ENCODE data around the gene PLEKHA8. TPM values are rescaled to one million over a fixed set of nuclear protein-coding genes. Genes with fewer than 3 reads are reported as not detected.

The PLEKHA8 gene
- total and polyA plus RNA-seq, 11 donors = 1.5 to 6.8 (median 4.1) TPM

GRCh38 chr7:30136743-30137485 lies 108.7 kb downstream of the PLEKHA8 start:
- intact Hi-C loops (cut with DNase I) = no loop called here
- ATAC-seq = no peak
- H3K27me3 ChIP-seq = no peaks in the 10 kb centered on the region
- no peak for DNase-seq
- peak overlapping the region in 11 of 12 donors; percentile 70 to 99 (median 96) for H3K4me3 ChIP-seq
- H3K4me1 ChIP-seq = peaks cover 0 to 46% (median 8%) of the 10 kb centered on the region in 12 donors
- H3K27ac ChIP-seq = peak overlapping the region in 3 of 12 donors; percentile 88 to 96 (median 92)
- H3K36me3 ChIP-seq = no peaks in the 10 kb centered on the region
- TF ChIP-seq CTCF (IDR thresholded peaks at IDR 0.05) (no peak), POLR2A (IDR thresholded peaks at IDR 0.05) (no peak)
- 83 to 87% (median 86%) methylated on average over 7 of the region's 7 CpGs for WGBS, 4 donors
- no peaks in the 10 kb centered on the region for H3K9me3 ChIP-seq

GRCh38 chr7:30139836-30140384 lies 111.7 kb downstream of the PLEKHA8 start:
- 62 to 81% (median 68%) methylated on average over 4 of the region's 4 CpGs for WGBS, 4 donors
- Histone ChIP-seq H3K27me3 (no peaks in the 10 kb centered on the region), H3K4me3 (no peak overlapping the region), H3K9me3 (no peaks in the 10 kb centered on the region), H3K4me1 (peaks cover 0 to 54% (median 12%) of the 10 kb centered on the region in 12 donors), H3K27ac (no peak overlapping the region), H3K36me3 (no peaks in the 10 kb centered on the region)
- no peak for ATAC-seq
- DNase-seq = no peak
- TF ChIP-seq POLR2A (IDR thresholded peaks at IDR 0.05) = no peak
- TF ChIP-seq CTCF (IDR thresholded peaks at IDR 0.05) = no peak
- intact Hi-C loops (cut with DNase I) = no loop called here

GRCh38 chr7:30140456-30140855 lies 112.2 kb downstream of the PLEKHA8 start:
- no peaks in the 10 kb centered on the region for H3K36me3 ChIP-seq
- 92 to 99% (median 96%) methylated on average over 3 of the region's 3 CpGs for WGBS, 4 donors
- DNase-seq = no peak
- H3K4me1 ChIP-seq = peaks cover 0 to 54% (median 12%) of the 10 kb centered on the region in 12 donors
- H3K4me3 ChIP-seq = no peak overlapping the region
- no peaks in the 10 kb centered on the region for H3K27me3 ChIP-seq
- H3K27ac ChIP-seq = no peak overlapping the region
- TF ChIP-seq CTCF (IDR thresholded peaks at IDR 0.05) (no peak), POLR2A (IDR thresholded peaks at IDR 0.05) (no peak)
- no peak for ATAC-seq
- intact Hi-C loops (cut with DNase I) = no loop called here
- H3K9me3 ChIP-seq = no peaks in the 10 kb centered on the region

GRCh38 chr7:30142710-30143109 lies 114.5 kb downstream of the PLEKHA8 start:
- DNase-seq = no peak
- no peak overlapping the region for H3K4me3 ChIP-seq
- WGBS, 4 donors = 70 to 83% (median 78%) methylated on average over 9 of the region's 9 CpGs

More at GRCh38 chr7:30142710-30143109, 114.5 kb downstream of the PLEKHA8 start:
- H3K27me3 ChIP-seq = no peaks in the 10 kb centered on the region
- ATAC-seq = peak; percentile 37 to 55 (median 42)
- H3K27ac ChIP-seq = peak overlapping the region in 2 of 12 donors; percentile 27 to 31
- no peaks in the 10 kb centered on the region for H3K9me3 ChIP-seq
- H3K4me1 ChIP-seq = peaks cover 0 to 57% (median 17%) of the 10 kb centered on the region in 12 donors
- TF ChIP-seq POLR2A (IDR thresholded peaks at IDR 0.05) = no peak
- TF ChIP-seq CTCF (IDR thresholded peaks at IDR 0.05) = no peak
- H3K36me3 ChIP-seq = no peaks in the 10 kb centered on the region
- intact Hi-C loops (cut with DNase I) = no loop called here
